GM23338 (cell line): Measurements from ENCODE around the gene JMJD1C.

Experiments
- CTCF ChIP-seq, 2 experiments: fragments of 200-600 bp in 1 of 2; sonication (generic) in 1 of 2; conservative IDR thresholded peaks; 2 replicates each; pipeline versions ENCODE4 v1.5.1 to v1.6.1; 2016 to 2017; ENCODE audit warnings: antibody characterized with exemption in 2 of 2, low read depth in 2 of 2, mild to moderate bottlenecking in 2 of 2, moderate library complexity in 1 of 2
- EZH2 ChIP-seq: fragments of 200-600 bp; sonication (generic); IDR thresholded peaks from one replicate; pipeline ENCODE4 v1.8.0; 2017; ENCODE audit warnings: antibody characterized with exemption, mild to moderate bottlenecking, low read depth; ENCODE audit not compliant: unreplicated experiment
- EZH2phosphoT487 ChIP-seq: fragments of 200-600 bp; sonication (generic); IDR thresholded peaks from one replicate; pipeline ENCODE4 v1.8.1; 2018; ENCODE audit warnings: antibody characterized with exemption; ENCODE audit not compliant: unreplicated experiment
- JUNB ChIP-seq: IDR thresholded peaks from one replicate; pipeline ENCODE4 v1.6.1; 2016; ENCODE audit warnings: antibody characterized with exemption; ENCODE audit not compliant: unreplicated experiment
- NANOG ChIP-seq: IDR thresholded peaks from 2 replicates; pipeline ENCODE4 v1.6.1; 2016; ENCODE audit warnings: antibody characterized with exemption, borderline replicate concordance
- POLR2AphosphoS5 ChIP-seq: IDR thresholded peaks from 2 replicates; pipeline ENCODE4 v1.6.1; 2016; ENCODE audit warnings: antibody characterized with exemption, low read depth
- REST ChIP-seq: IDR thresholded peaks from one replicate; pipeline ENCODE4 v1.6.1; 2018; ENCODE audit warnings: antibody characterized with exemption; ENCODE audit not compliant: unreplicated experiment
- STAT1 ChIP-seq: IDR thresholded peaks from one replicate; pipeline ENCODE4 v1.6.1; 2016; ENCODE audit warnings: antibody characterized with exemption; ENCODE audit not compliant: unreplicated experiment
- ZNF114 ChIP-seq: fragments of 250-450 bp; sonication (Bioruptor Pico); IDR thresholded peaks from 2 replicates; pipeline ENCODE4 v1.5.0; 2020; ENCODE audit warnings: mild to moderate bottlenecking, moderate library complexity
- ZNF331 ChIP-seq: fragments of 250-450 bp; sonication (Bioruptor Pico); IDR thresholded peaks from 2 replicates; pipeline ENCODE4 v1.5.0; 2020; ENCODE audit warnings: low read depth, mild to moderate bottlenecking, moderate library complexity
- ZNF462 ChIP-seq: fragments of 250-450 bp; sonication (Bioruptor Pico); IDR thresholded peaks from 2 replicates; pipeline ENCODE4 v1.5.0; 2020; ENCODE audit warnings: mild to moderate bottlenecking, moderate library complexity
- TF ChIP-seq, protein P1 (sequence below): IDR thresholded peaks from 2 replicates; pipeline ENCODE4 v1.6.1; 2016; ENCODE audit warnings: antibody characterized with exemption

GRCh38 chr10:63142136-63142535, 323.6 kb downstream of the JMJD1C start:
- TF ChIP-seq EZH2phosphoT487 (no peak), CTCF (conservative IDR thresholded peaks at IDR 0.05; ENCODE audit: low read depth in 2 of 2) (no peak), ZNF114 (CRISPR knock-in tag) (no peak), REST (no peak), EZH2 (no peak), JUNB (no peak), POLR2AphosphoS5 (no peak), ZNF331 (CRISPR knock-in tag) (no peak), STAT1 (no peak), ZNF462 (CRISPR knock-in tag) (no peak), NANOG (no peak)
- TF ChIP-seq, protein P1, sequence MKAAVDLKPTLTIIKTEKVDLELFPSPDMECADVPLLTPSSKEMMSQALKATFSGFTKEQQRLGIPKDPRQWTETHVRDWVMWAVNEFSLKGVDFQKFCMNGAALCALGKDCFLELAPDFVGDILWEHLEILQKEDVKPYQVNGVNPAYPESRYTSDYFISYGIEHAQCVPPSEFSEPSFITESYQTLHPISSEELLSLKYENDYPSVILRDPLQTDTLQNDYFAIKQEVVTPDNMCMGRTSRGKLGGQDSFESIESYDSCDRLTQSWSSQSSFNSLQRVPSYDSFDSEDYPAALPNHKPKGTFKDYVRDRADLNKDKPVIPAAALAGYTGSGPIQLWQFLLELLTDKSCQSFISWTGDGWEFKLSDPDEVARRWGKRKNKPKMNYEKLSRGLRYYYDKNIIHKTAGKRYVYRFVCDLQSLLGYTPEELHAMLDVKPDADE = no peak
